ENCODE data around the gene HAS3. TPM values are rescaled to one million over a fixed set of nuclear protein-coding genes. Genes with fewer than 3 reads are reported as not detected.
A peak's percentile ranks its signal among the peaks of the same experiment; 100 is the strongest.

Gene HAS3
- total RNA-seq, 1 experiment from 2014 or later = 92.5 TPM

DNA sequence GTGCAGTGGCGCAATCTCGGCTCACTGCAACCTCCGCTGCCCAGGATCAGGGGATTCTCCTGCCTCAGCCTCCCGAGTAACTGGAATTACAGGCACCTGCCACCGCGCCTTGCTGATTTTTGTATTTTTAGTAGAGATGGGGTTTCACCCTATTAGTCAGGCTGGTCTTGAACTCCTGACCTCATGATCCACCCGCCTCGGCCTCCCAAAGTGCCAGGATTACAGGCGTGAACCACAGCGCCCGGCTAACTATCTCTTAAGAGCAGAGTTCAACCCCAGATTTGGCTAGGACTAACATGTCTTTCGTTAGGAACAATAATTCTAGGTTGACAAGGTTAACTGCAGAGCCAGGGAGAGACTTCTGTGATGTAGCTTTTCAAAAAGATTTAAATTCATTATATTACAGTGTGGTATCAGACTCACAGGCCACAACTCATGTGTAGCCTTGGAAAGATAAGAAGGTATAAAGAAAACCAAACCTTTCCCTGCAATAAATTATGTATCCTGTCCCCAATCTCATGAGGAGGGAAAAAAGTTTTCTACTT, 22.6 kb downstream of the HAS3 start:
- no peaks in the 10 kb centered on the region for H3F3A ChIP-seq (ENCODE audit: low read length, unreplicated experiment)
- H3K27ac ChIP-seq (ENCODE audit: low read length) = no peak overlapping the region
- ChIA-PET CTCF (interaction anchor here (0.6 kb wide), 1 partner anchor 149 kb away, joined by 16 read pairs; no protein-coding TSS in a partner anchor), POLR2A (ENCODE audit: unreplicated experiment) (no interaction called here)
- H3K4me1 ChIP-seq (ENCODE audit: insufficient read depth, low read length) = peaks cover 5% of the 10 kb centered on the region; the same call in 1 of the 2 replicates
- ATAC-seq (no peak), DNase-seq (no peak)
- intact Hi-C loops (cut with micrococcal nuclease) = no loop called here
- peaks cover 3% of the 10 kb centered on the region; the same call in 1 of the 2 replicates for H3K36me3 ChIP-seq (ENCODE audit: low read depth, low read length)
- no peaks in the 10 kb centered on the region for H3K27me3 ChIP-seq (ENCODE audit: low read length)
- no peak overlapping the region for H3K4me3 ChIP-seq (ENCODE audit: low read length)
- no peaks in the 10 kb centered on the region for H4K20me1 ChIP-seq (ENCODE audit: low read length)
- peaks cover 74% of the 10 kb centered on the region for H3K79me2 ChIP-seq (ENCODE audit: low read length)
- no peaks in the 10 kb centered on the region for H3K9me2 ChIP-seq (replicated peaks; ENCODE audit: low read length)
- BruUV-seq (replicated peaks) = no TSS peak
- H3K4me2 ChIP-seq (ENCODE audit: low read length) = no peak overlapping the region
- H3K9me3 ChIP-seq (ENCODE audit: low read length) = no peaks in the 10 kb centered on the region
- TF ChIP-seq EZH2 (IDR thresholded peaks at IDR 0.05; ENCODE audit: low read length, unreplicated experiment) = no peak
- TF ChIP-seq CTCF (conservative IDR thresholded peaks at IDR 0.05; ENCODE audit: low read depth, low read length) = no peak
- TF ChIP-seq EZH2phosphoT487 (IDR thresholded peaks at IDR 0.05; ENCODE audit: borderline replicate concordance, low read length) = no peak
- H2AFZ ChIP-seq (ENCODE audit: low read length) = no peak overlapping the region
- H3K9ac ChIP-seq (ENCODE audit: low read length) = no peak overlapping the region

DNA sequence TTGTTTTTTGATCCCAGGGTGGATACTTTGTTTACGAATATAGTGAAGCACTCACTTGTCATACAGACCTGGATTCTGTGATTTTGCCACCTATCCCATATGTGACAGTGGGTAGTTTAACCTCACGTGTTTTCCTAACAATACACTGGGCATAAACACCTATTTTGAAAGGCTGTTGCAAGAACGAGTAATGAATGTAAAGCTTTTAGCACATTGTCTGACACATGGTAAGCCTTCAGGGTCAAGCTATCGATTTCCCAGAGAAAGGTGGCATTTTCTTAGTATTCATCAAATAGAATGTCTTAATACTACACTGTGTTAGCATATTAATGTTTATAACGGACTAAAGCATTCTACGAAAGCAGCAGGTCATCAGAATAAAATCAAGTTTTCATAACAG, 25.0 kb downstream of the HAS3 start:
- Histone ChIP-seq H3F3A (ENCODE audit: low read length, unreplicated experiment) (no peaks in the 10 kb centered on the region), H3K27ac (ENCODE audit: low read length) (no peak overlapping the region), H3K4me1 (ENCODE audit: insufficient read depth, low read length) (peaks cover 21% of the 10 kb centered on the region), H3K36me3 (ENCODE audit: low read depth, low read length) (peaks cover 7% of the 10 kb centered on the region; the same call in 1 of the 2 replicates), H3K79me2 (ENCODE audit: low read length) (peaks cover 85% of the 10 kb centered on the region), H3K9me2 (replicated peaks; ENCODE audit: low read length) (no peaks in the 10 kb centered on the region), H2AFZ (ENCODE audit: low read length) (no peak overlapping the region), H3K4me2 (ENCODE audit: low read length) (peak overlapping the region; percentile 94), H3K9me3 (ENCODE audit: low read length) (no peaks in the 10 kb centered on the region), H3K4me3 (ENCODE audit: low read length) (peak overlapping the region; percentile 84; the same call in 1 of the 2 replicates), H3K9ac (ENCODE audit: low read length) (no peak overlapping the region), H4K20me1 (ENCODE audit: low read length) (peaks cover 13% of the 10 kb centered on the region; the same call in 1 of the 2 replicates), H3K27me3 (ENCODE audit: low read length) (no peaks in the 10 kb centered on the region)
- ChIA-PET CTCF (interaction anchor here (0.6 kb wide), 1 partner anchor 231 kb away, joined by 3 read pairs; no protein-coding TSS in a partner anchor), POLR2A (ENCODE audit: unreplicated experiment) (interaction anchor here (0.5 to 0.7 kb wide), 3 partner anchors 93 to 552 kb away, joined by 3 to 7 read pairs (median 6); no protein-coding TSS in a partner anchor)
- DNase-seq = no peak
- no peak for TF ChIP-seq CTCF (conservative IDR thresholded peaks at IDR 0.05; ENCODE audit: low read depth, low read length)
- TF ChIP-seq EZH2 (IDR thresholded peaks at IDR 0.05; ENCODE audit: low read length, unreplicated experiment) = no peak
- no peak for TF ChIP-seq EZH2phosphoT487 (IDR thresholded peaks at IDR 0.05; ENCODE audit: borderline replicate concordance, low read length)
- intact Hi-C loops (cut with micrococcal nuclease) = no loop called here
- BruUV-seq (replicated peaks) = no TSS peak
- no peak for ATAC-seq

Data from PC-3 (cell line).